ENCODE data around the gene LENG1. TPM values are rescaled to one million over a fixed set of nuclear protein-coding genes. Genes with fewer than 3 reads are reported as not detected.
A peak's percentile ranks its signal among the peaks of the same experiment; 100 is the strongest.
"Not testable (repeated sequence)": the region's sequence is repeated elsewhere in the genome, so short reads cannot be mapped to it uniquely, and the experiment has no call there.

The LENG1 gene
- total RNA-seq, 1 donor from 2014 or later: 8.0 TPM

DNA sequence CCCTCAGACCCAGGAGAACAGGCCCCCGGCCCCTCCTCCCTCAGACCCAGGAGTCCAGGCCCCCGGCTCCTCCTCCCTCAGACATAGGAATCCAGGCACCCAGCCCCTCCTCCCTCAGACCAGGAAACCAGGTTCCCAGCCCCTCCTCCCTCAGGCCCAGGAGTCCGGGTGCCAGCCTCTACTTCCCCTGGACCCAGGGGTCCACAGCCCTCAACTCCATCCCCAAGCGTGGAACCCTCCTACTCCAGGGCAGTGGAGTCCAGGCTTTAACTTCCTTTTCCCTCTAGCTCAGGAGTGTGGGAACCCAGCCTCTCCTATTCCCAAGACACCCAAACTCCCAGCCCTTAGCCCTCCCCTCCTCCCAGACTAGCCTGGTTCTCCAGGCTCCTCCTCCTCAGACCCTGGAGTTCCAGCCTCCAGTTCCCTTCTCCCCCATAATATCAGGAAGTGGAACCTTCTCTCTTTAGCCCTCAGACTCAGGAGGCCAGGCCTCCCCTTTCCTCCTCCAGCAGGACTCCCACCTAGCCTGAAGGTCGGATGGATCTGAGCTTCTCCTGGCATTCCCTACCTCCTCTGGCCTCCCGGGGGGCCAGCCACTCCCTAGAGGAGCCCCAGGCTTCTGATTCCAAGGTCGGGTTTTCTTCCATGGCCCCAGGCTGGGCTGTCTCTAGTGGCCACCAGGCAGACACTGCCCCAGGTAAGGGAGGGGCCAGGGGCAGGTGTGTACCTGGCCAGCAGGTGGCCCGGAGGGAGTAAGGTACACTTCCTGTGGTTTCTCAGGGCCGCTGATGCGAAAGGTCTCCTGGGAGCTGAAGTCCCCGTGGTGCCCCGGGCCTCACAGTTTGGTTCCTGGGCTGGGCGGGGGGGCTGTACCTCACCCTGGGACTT lies 13.2 kb upstream of the LENG1 start, which contains the start of gene TMC4:
TSS of gene TMC4 (minus strand) at position 690 of the 888 bp plus-strand sequence. CDS start at position 647, 43 bp downstream.
- TF ChIP-seq, protein P1, sequence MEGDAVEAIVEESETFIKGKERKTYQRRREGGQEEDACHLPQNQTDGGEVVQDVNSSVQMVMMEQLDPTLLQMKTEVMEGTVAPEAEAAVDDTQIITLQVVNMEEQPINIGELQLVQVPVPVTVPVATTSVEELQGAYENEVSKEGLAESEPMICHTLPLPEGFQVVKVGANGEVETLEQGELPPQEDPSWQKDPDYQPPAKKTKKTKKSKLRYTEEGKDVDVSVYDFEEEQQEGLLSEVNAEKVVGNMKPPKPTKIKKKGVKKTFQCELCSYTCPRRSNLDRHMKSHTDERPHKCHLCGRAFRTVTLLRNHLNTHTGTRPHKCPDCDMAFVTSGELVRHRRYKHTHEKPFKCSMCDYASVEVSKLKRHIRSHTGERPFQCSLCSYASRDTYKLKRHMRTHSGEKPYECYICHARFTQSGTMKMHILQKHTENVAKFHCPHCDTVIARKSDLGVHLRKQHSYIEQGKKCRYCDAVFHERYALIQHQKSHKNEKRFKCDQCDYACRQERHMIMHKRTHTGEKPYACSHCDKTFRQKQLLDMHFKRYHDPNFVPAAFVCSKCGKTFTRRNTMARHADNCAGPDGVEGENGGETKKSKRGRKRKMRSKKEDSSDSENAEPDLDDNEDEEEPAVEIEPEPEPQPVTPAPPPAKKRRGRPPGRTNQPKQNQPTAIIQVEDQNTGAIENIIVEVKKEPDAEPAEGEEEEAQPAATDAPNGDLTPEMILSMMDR (IDR thresholded peaks at IDR 0.05): peak; percentile 49
- Histone ChIP-seq H3K9me3 (no peaks in the 10 kb centered on the region), H3K4me3 (peak within 1 kb of the TSS; percentile 47), H3K27me3 (ENCODE audit: low read depth) (no peaks in the 10 kb centered on the region), H3K4me1 (peaks cover 5% of the 10 kb centered on the region), H3K36me3 (peaks cover 9% of the 10 kb centered on the region), H3K27ac (peak within 1 kb of the TSS; percentile 50)
- ATAC-seq (peak; percentile 94 to 96), DNase-seq (peak; percentile 85)
- intact Hi-C loops (cut with DNase I): no loop called here

DNA sequence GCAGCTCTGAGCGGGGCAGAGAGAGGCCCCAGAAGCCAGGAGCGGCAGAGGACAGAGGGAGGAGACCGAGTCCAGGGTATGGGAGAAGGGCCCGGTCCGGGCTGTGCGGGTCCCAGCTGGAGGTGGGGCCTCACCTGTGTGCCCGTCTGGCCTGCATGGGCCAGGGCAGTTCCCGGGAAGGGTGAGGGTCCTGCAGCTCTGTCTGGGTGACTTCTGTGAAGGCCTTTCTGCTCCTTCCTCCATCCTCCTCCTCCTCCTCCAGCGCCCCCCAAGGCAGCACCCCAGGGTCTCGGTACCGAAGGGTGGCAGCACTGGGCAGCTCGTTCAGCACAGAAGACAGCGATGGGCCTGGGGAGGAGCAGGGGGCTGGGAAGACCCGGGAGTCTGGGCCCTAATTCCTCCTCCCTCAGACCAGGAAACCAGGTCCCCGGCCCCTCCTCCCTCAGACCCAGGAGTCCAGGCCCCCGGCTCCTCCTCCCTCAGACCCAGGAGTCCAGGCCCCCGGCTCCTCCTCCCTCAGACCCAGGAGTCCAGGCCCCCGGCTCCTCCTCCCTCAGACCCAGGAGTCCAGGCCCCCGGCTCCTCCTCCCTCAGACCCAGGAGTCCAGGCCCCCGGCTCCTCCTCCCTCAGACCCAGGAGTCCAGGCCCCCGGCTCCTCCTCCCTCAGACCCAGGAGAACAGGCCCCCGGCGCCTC lies 12.4 kb upstream of the LENG1 start:
- H3K4me3 ChIP-seq; H3K27ac ChIP-seq; intact Hi-C loops (cut with DNase I); H3K36me3 ChIP-seq; H3K27me3 ChIP-seq (ENCODE audit: low read depth); H3K4me1 ChIP-seq; ATAC-seq; H3K9me3 ChIP-seq; DNase-seq: not testable (repeated sequence)

DNA sequence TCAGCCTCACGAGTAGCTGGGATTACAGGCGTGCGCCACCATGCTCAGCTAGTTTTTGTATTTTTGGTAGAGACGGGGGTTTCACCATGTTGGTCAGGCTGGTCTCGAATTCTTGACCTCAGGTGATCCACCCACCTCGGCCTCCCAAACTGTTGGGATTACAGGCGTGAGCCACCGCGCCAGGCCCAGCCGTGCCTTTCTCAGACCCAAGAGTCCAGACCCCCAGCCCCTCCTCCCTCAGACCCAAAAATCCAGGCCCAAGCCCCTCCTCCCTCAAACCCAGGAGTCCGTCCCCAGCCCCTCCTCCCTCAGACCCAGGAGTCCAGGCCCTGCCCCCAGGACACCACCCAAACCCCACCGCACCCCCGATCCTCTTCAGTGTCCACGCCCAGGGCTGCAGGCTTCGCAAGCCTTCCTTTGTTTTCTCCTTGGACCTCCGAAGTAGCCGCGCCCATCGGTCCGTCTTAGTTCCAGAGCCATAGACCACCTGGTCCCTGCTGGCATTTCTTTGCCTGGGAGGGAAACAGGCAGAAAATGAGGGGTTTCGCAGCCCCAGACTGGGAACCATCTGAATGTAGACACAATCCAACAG lies 9.7 kb upstream of the LENG1 start:
- Histone ChIP-seq H3K27ac (no peak overlapping the region), H3K36me3 (no peaks in the 10 kb centered on the region), H3K4me3 (no peak overlapping the region), H3K9me3 (no peaks in the 10 kb centered on the region), H3K27me3 (ENCODE audit: low read depth) (peaks cover 4% of the 10 kb centered on the region), H3K4me1 (peaks cover 12% of the 10 kb centered on the region)
- TF ChIP-seq, protein P1 (IDR thresholded peaks at IDR 0.05): no peak
- intact Hi-C loops (cut with DNase I): loop anchor here (5.0 kb wide), 1 partner anchor 63 kb away; no protein-coding TSS in a partner anchor
- DNase-seq (no peak), ATAC-seq (no peak)

DNA sequence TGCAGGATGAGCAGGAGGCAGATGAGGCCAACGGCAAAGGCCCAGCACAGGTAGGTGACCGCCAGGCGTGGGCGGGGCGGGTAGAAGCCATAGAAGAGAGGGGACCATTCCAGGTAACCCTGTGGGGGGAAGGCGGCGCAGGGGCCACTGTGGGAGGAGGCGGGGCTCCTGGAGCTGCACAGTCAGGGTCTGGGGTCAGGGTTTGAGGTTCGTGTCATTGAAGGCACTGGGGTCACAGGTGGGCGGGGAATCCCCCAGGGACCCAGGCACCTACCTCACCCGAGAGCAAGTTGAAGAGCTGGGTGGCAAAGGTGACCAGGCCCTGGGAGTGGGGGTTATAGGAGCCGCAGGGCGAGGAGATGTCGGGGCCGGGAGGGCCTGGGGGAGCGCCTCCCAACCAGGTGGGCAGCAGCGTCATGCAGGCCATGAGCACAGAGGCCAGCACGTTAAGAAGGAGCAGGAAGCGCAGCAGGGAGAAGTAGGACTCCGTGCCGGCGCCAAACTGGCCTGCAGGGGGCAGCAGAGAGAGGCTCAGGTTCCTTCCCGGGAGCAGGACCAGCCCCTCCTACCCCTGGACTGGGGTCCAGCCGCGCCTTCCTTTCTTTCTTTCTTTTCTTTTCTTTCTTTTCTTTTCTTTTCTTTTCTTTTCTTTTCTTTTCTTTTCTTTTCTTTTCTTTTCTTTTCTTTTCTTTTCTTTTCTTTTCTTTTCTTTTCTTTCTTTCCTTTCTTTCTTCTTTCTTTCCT lies 8.8 kb upstream of the LENG1 start:
- no peak overlapping the region for H3K4me3 ChIP-seq
- DNase-seq (peak; percentile 94), ATAC-seq (peak; percentile 82 to 87)
- no peak overlapping the region for H3K27ac ChIP-seq
- TF ChIP-seq, protein P1 (IDR thresholded peaks at IDR 0.05): peak; percentile 94
- H3K36me3 ChIP-seq: no peaks in the 10 kb centered on the region
- intact Hi-C loops (cut with DNase I): loop anchor here (5.0 kb wide), 1 partner anchor 64 kb away; no protein-coding TSS in a partner anchor
- H3K9me3 ChIP-seq: no peaks in the 10 kb centered on the region
- H3K27me3 ChIP-seq (ENCODE audit: low read depth): peaks cover 4% of the 10 kb centered on the region
- H3K4me1 ChIP-seq: peaks cover 16% of the 10 kb centered on the region

DNA sequence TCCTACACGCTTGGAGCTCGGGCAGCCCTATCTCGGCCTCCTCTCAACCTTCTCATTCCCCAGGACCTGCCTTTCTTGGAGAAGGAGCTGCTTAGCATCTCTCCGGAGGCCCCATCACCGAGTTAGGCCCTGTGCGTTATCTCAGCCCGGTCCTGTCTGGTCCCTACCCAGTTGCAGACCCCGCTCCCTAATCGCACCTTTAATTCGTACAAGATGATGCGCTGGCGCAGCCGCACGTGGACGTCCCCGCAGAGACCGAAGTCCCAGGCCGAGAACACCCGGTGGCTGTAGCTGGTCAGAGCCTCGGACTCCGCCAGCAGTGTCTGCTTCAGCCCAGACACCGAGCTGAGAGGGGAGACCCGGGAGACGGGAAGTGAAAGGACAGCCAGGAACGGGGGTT lies 5.7 kb upstream of the LENG1 start:
- peaks cover 44% of the 10 kb centered on the region for H3K4me1 ChIP-seq
- no peaks in the 10 kb centered on the region for H3K36me3 ChIP-seq
- H3K4me3 ChIP-seq: no peak overlapping the region
- ATAC-seq (no peak), DNase-seq (no peak)
- intact Hi-C loops (cut with DNase I): loop anchor here (5.0 kb wide), 1 partner anchor 67 kb away; no protein-coding TSS in a partner anchor
- TF ChIP-seq, protein P1 (IDR thresholded peaks at IDR 0.05): no peak
- peaks cover 4% of the 10 kb centered on the region for H3K27me3 ChIP-seq (ENCODE audit: low read depth)
- H3K9me3 ChIP-seq: no peaks in the 10 kb centered on the region
- H3K27ac ChIP-seq: no peak overlapping the region

All from lower lobe of right lung (tissue), 2 donors.